Activated CD8-positive, alpha-beta memory T cell treated with anti-CD3 and anti-CD28 coated beads, Interleukin-2, amount 10 ng/mL, durations not matched to agents 7 days and 5 days (primary cell): ENCODE results near the gene MYH14. TPM values are rescaled to one million over a fixed set of nuclear protein-coding genes. Genes with fewer than 3 reads are reported as not detected.

Experiments
- ATAC-seq: fragments of 150-1000 bp; cut with Tn5 transposase; one replicate; pipeline ENCODE4 v1.10.0; 2021; ENCODE audit warnings: moderate library complexity
- CTCF ChIA-PET: fragments of 350-600 bp; sonication (Branson Sonifier 250); formaldehyde crosslinking; loops from one replicate; lab custom pipeline; 2021; ENCODE audit warnings: antibody characterized with exemption; lab: Charles Lee
- DNase-seq: peaks from one replicate; pipeline ENCODE4 v3.0.0-alpha.2; 2020
- H3K27ac Mint-ChIP-seq: one replicate; pipeline ENCODE4 v1.8.0; 2021; ENCODE audit warnings: mild to moderate bottlenecking, mixed read lengths
- H3K27me3 Mint-ChIP-seq: one replicate; pipeline ENCODE4 v1.8.0; 2021; ENCODE audit warnings: mixed read lengths
- H3K36me3 Mint-ChIP-seq: one replicate; pipeline ENCODE4 v1.8.0; 2021; ENCODE audit warnings: mild to moderate bottlenecking, mixed read lengths
- H3K4me1 Mint-ChIP-seq: one replicate; pipeline ENCODE4 v1.8.0; 2021; ENCODE audit warnings: mixed read lengths
- H3K4me3 Mint-ChIP-seq: one replicate; pipeline ENCODE4 v1.8.0; 2021; ENCODE audit warnings: mild to moderate bottlenecking, moderate library complexity, mixed read lengths
- H3K9me3 Mint-ChIP-seq: one replicate; pipeline ENCODE4 v1.8.0; 2022; ENCODE audit warnings: low read depth, mixed read lengths
- total RNA-seq, 2 experiments: library from RNA; stranded (reverse); gene quantifications; one replicate each; pipeline ENCODE4 v1.2.3, GENCODE V29; 2021

Gene MYH14
- total RNA-seq, 2 experiments from 2014 or later: not detected

GRCh38 chr19:50199259-50199555 lies 4.2 kb upstream of the MYH14 start:
- Mint-ChIP-seq H3K27ac (no peak overlapping the region), H3K9me3 (no peaks in the 10 kb centered on the region), H3K4me1 (no peaks in the 10 kb centered on the region), H3K27me3 (peaks cover 18% of the 10 kb centered on the region), H3K4me3 (no peak overlapping the region), H3K36me3 (no peaks in the 10 kb centered on the region)
- CTCF ChIA-PET: no interaction called here
- no peak for DNase-seq
- ATAC-seq: no peak

- Mint-ChIP-seq H3K4me1 (no peaks in the 10 kb centered on the region), H3K27ac (no peak overlapping the region), H3K27me3 (peaks cover 30% of the 10 kb centered on the region), H3K36me3 (no peaks in the 10 kb centered on the region), H3K4me3 (no peak overlapping the region), H3K9me3 (no peaks in the 10 kb centered on the region)
- DNase-seq (no peak), ATAC-seq (no peak)
- CTCF ChIA-PET: no interaction called here
Measured at GRCh38 chr19:50202386-50202785, 1.0 kb upstream of the MYH14 start.

GRCh38 chr19:50202962-50203280 lies 501 bp upstream of the MYH14 start:
- H3K27me3 Mint-ChIP-seq: peaks cover 30% of the 10 kb centered on the region
- no peaks in the 10 kb centered on the region for H3K9me3 Mint-ChIP-seq
- no peak for ATAC-seq
- no peak for DNase-seq
- H3K4me1 Mint-ChIP-seq: no peaks in the 10 kb centered on the region
- no peak overlapping the region for H3K4me3 Mint-ChIP-seq
- no peaks in the 10 kb centered on the region for H3K36me3 Mint-ChIP-seq
- no peak overlapping the region for H3K27ac Mint-ChIP-seq
- CTCF ChIA-PET: no interaction called here

DNA sequence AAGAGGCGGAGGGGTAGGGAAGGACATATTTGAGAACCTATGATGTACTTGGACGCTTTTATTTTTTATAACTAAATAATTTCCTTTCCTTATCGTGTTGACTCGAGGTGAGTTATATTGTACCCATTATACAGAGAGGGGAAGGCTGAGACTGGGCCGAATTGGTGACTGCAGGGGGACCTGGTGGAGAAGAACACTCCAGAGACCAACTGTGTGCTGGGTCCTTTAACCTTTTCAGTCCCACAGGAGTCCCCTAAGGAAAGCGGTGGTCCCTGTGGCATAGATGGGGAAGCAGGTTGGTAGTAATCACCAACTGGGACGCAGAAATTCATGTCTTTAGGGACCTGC lies 633 bp downstream of the MYH14 start:
- CTCF ChIA-PET: no interaction called here
- H3K27ac Mint-ChIP-seq: no peak overlapping the region
- H3K36me3 Mint-ChIP-seq: no peaks in the 10 kb centered on the region
- no peaks in the 10 kb centered on the region for H3K4me1 Mint-ChIP-seq
- DNase-seq (no peak), ATAC-seq (no peak)
- H3K9me3 Mint-ChIP-seq: no peaks in the 10 kb centered on the region
- H3K4me3 Mint-ChIP-seq: no peak overlapping the region
- H3K27me3 Mint-ChIP-seq: peaks cover 30% of the 10 kb centered on the region

DNA sequence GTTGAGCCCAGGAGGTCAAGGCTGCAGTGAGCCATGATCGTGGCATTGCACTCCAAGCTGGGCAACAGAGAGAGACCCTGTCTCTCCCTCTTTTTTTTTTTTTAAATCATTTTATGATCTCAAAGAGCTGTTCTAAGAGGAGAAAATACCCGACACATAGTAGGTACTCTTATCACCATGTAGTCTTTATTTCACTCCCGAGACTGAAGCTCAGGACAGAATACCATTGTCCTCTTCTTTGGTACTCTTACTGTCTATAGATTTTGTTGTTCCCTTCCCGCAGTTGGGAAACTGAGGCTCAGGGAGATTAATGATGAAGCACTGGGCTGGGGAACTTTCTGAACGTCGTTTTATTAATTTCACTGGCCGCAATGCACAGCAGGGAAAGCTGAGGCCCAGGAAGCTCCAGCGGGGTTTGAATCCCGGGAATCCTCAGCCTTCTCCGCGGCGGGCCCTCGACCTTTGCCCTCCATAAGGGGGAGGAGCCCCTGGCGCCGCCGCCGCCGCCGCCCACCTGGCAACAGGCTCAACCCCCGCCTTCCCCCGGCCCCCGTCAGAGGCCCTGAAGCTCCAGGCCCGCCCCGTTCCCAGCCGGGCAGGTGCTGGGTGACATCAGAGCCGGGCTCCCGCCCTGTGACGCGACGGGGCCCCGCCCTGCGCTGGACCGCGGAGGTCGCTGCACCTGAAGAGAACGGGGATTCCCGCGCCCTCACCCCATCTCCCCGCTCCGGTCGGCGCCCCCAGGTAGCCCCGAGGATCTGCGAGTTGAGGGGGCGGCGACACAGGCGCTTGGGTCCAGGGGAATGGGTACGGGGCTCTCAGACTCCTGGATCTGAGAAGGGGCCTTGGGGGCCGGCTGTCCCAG lies 1.6 kb downstream of the MYH14 start:
- no peaks in the 10 kb centered on the region for H3K4me1 Mint-ChIP-seq
- CTCF ChIA-PET: no interaction called here
- H3K27ac Mint-ChIP-seq: no peak overlapping the region
- H3K27me3 Mint-ChIP-seq: peaks cover 30% of the 10 kb centered on the region
- H3K36me3 Mint-ChIP-seq: peaks cover under 1% of the 10 kb centered on the region
- DNase-seq: no peak
- no peak for ATAC-seq
- H3K4me3 Mint-ChIP-seq: no peak overlapping the region
- peaks cover 1% of the 10 kb centered on the region for H3K9me3 Mint-ChIP-seq

DNA sequence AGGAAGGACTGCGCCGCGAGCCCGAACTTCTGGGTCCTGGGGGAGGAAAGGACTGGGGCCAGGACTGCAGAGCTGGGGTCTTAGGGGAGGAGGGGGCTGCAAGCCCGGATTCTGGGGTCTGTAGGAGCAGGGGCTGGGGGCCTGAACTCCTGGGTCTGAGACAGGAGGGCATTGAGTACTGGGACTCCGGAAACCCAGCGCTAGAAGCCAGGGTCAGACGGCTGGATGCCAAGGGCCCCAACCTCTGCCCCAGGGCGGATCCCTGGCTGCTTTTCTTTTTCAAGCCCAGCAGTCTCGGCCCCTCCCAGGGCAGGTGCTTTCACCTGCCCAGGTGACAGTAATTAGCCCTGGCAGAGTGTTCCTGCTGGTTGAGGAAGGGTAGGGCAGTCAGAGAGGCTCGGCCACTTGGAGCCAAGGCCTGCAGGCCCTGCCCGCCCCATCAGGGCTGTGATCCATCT lies 2.3 kb downstream of the MYH14 start:
- ATAC-seq: no peak
- CTCF ChIA-PET: no interaction called here
- Mint-ChIP-seq H3K36me3 (peaks cover 1% of the 10 kb centered on the region), H3K4me1 (no peaks in the 10 kb centered on the region), H3K27ac (no peak overlapping the region), H3K9me3 (peaks cover 2% of the 10 kb centered on the region), H3K4me3 (no peak overlapping the region), H3K27me3 (peaks cover 30% of the 10 kb centered on the region)
- no peak for DNase-seq

GRCh38 chr19:50206191-50206590 lies 2.8 kb downstream of the MYH14 start:
- CTCF ChIA-PET: no interaction called here
- DNase-seq: no peak
- Mint-ChIP-seq H3K4me1 (no peaks in the 10 kb centered on the region), H3K9me3 (peaks cover 2% of the 10 kb centered on the region), H3K4me3 (no peak overlapping the region), H3K36me3 (peaks cover 1% of the 10 kb centered on the region), H3K27me3 (peaks cover 30% of the 10 kb centered on the region), H3K27ac (no peak overlapping the region)
- no peak for ATAC-seq

- DNase-seq: no peak
- CTCF ChIA-PET: no interaction called here
- H3K9me3 Mint-ChIP-seq: peaks cover 2% of the 10 kb centered on the region
- H3K27ac Mint-ChIP-seq: no peak overlapping the region
- no peak for ATAC-seq
- peaks cover 21% of the 10 kb centered on the region for H3K27me3 Mint-ChIP-seq
- H3K36me3 Mint-ChIP-seq: peaks cover 1% of the 10 kb centered on the region
- no peak overlapping the region for H3K4me3 Mint-ChIP-seq
- H3K4me1 Mint-ChIP-seq: no peaks in the 10 kb centered on the region
Measured at GRCh38 chr19:50207730-50208129, 4.3 kb downstream of the MYH14 start.

- peaks cover 13% of the 10 kb centered on the region for H3K27me3 Mint-ChIP-seq
- H3K36me3 Mint-ChIP-seq: peaks cover 1% of the 10 kb centered on the region
- ATAC-seq (no peak), DNase-seq (no peak)
- H3K27ac Mint-ChIP-seq: no peak overlapping the region
- CTCF ChIA-PET: no interaction called here
- peaks cover 2% of the 10 kb centered on the region for H3K9me3 Mint-ChIP-seq
- H3K4me3 Mint-ChIP-seq: no peak overlapping the region
- H3K4me1 Mint-ChIP-seq: no peaks in the 10 kb centered on the region
Measured at GRCh38 chr19:50209131-50209530, 5.7 kb downstream of the MYH14 start.

DNA sequence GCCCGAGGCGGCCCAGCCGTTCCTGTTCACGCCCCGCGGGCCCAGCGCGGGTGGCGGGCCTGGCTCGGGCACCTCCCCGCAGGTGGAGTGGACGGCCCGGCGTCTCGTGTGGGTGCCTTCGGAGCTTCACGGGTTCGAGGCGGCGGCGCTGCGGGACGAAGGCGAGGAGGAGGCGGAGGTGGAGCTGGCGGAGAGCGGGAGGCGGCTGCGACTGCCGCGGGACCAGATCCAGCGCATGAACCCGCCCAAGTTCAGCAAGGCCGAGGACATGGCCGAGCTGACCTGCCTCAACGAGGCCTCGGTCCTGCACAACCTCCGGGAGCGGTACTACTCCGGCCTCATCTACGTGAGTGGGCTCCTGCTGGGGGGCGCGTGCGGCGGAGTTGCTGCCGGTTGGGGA lies 7.0 kb downstream of the MYH14 start:
- peaks cover 1% of the 10 kb centered on the region for H3K36me3 Mint-ChIP-seq
- peaks cover 2% of the 10 kb centered on the region for H3K9me3 Mint-ChIP-seq
- CTCF ChIA-PET: no interaction called here
- no peak overlapping the region for H3K27ac Mint-ChIP-seq
- H3K4me3 Mint-ChIP-seq: no peak overlapping the region
- peaks cover 3% of the 10 kb centered on the region for H3K27me3 Mint-ChIP-seq
- no peaks in the 10 kb centered on the region for H3K4me1 Mint-ChIP-seq
- DNase-seq: no peak
- ATAC-seq: no peak

GRCh38 chr19:50213925-50214324 lies 10.5 kb downstream of the MYH14 start:
- no peaks in the 10 kb centered on the region for H3K4me1 Mint-ChIP-seq
- CTCF ChIA-PET: no interaction called here
- H3K27ac Mint-ChIP-seq: no peak overlapping the region
- no peak overlapping the region for H3K4me3 Mint-ChIP-seq
- no peak for DNase-seq
- ATAC-seq: no peak
- H3K27me3 Mint-ChIP-seq: no peaks in the 10 kb centered on the region
- peaks cover 1% of the 10 kb centered on the region for H3K36me3 Mint-ChIP-seq
- peaks cover 2% of the 10 kb centered on the region for H3K9me3 Mint-ChIP-seq

- ATAC-seq (no peak), DNase-seq (no peak)
- Mint-ChIP-seq H3K27ac (no peak overlapping the region), H3K27me3 (no peaks in the 10 kb centered on the region), H3K4me3 (no peak overlapping the region), H3K36me3 (peaks cover 1% of the 10 kb centered on the region), H3K9me3 (peaks cover 2% of the 10 kb centered on the region), H3K4me1 (no peaks in the 10 kb centered on the region)
- CTCF ChIA-PET: no interaction called here
Measured at GRCh38 chr19:50214699-50215543, 11.5 kb downstream of the MYH14 start.

DNA sequence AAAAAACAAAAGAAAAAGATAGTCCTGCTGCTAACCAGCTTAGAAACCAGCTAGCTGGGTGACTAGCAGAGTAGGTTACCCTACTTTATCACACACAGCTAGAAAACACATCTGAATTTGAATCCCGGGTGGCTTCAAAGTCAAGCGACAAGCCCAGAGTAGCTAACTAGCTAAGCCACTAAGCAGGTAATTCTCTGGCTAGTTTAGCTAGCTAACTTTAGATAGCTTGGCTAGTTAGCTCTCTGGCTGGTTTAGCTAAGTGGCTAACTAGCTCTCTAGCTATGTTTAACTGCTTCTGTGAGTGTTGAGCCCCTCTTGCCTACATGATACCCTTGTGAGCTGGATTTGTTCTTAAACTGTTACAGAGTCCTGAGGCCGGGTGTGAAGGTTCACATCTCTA lies 12.4 kb downstream of the MYH14 start:
- CTCF ChIA-PET: no interaction called here
- DNase-seq: no peak
- no peak overlapping the region for H3K4me3 Mint-ChIP-seq
- H3K36me3 Mint-ChIP-seq: no peaks in the 10 kb centered on the region
- H3K4me1 Mint-ChIP-seq: no peaks in the 10 kb centered on the region
- H3K27me3 Mint-ChIP-seq: no peaks in the 10 kb centered on the region
- ATAC-seq: no peak
- H3K9me3 Mint-ChIP-seq: no peaks in the 10 kb centered on the region
- no peak overlapping the region for H3K27ac Mint-ChIP-seq

DNA sequence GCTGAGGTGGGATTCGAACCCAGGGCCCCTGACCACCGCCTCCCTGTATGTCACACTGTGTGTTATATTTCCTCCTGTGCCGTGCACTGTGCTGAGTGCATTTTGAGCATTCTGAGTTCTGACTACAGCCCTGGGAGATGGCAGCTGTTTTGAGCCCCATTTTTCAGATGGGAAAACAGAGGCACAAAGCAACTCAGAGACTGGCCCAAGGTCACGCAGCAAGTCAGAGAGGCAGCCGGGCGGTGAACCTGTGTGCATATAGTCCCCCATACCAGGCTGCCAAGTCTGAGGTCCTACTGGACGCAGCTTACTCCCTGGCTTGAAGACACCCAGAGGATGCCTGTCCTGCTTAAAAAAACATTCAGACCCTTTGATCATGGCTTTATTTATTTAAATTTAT lies 17.7 kb downstream of the MYH14 start:
- no peaks in the 10 kb centered on the region for H3K36me3 Mint-ChIP-seq
- H3K9me3 Mint-ChIP-seq: no peaks in the 10 kb centered on the region
- H3K4me3 Mint-ChIP-seq: no peak overlapping the region
- DNase-seq: no peak
- no peak for ATAC-seq
- no peaks in the 10 kb centered on the region for H3K4me1 Mint-ChIP-seq
- no peaks in the 10 kb centered on the region for H3K27me3 Mint-ChIP-seq
- H3K27ac Mint-ChIP-seq: no peak overlapping the region
- CTCF ChIA-PET: no interaction called here
